Adrenal gland (tissue), 5 donors: Measurements from ENCODE around the gene FAM167B.

Source experiments
- POLR2A ChIP-seq, 2 donors: fragments of 450-650 bp; IDR thresholded peaks; one replicate each; pipeline ENCODE4 v1.6.1; 2017; ENCODE audit warnings: antibody characterized with exemption in 2 of 2, mild to moderate bottlenecking in 2 of 2, moderate library complexity in 1 of 2
- TF ChIP-seq, protein P1 (sequence below), 6 experiments: fragments of 450-650 bp in 4 of 6; fragments of 200-600 bp in 2 of 6; sonication (generic) in 1 of 6; IDR thresholded peaks; 1 replicate in 5 of 6; 2 replicates in 1 of 6; pipeline versions ENCODE4 v1.5.1 to v1.8.0; 2016 to 2021; ENCODE audit warnings: antibody characterized with exemption in 6 of 6, mild to moderate bottlenecking in 2 of 6, moderate library complexity in 1 of 6
- donor health status: DM: no; HTN: no; CAD: no.

DNA sequence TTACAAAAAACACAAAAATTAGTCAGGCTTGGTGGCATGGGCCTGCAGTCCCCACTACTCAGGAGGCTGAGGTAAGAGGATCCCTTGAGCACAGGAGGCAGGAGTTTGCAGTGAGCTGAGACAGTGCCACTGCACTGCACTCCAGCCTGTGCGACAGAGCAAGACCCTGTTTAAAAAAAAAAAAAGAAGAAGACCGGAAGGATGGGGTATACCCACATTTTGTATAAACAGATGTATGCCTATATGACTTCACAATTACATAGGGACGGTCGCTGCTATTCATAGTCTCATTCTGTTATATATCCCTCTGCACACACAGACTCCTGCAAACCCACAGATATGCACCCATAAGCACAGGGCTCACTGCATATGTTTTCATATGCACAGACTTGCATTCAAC lies 16.7 kb downstream of the FAM167B start:
- TF ChIP-seq, protein P1, sequence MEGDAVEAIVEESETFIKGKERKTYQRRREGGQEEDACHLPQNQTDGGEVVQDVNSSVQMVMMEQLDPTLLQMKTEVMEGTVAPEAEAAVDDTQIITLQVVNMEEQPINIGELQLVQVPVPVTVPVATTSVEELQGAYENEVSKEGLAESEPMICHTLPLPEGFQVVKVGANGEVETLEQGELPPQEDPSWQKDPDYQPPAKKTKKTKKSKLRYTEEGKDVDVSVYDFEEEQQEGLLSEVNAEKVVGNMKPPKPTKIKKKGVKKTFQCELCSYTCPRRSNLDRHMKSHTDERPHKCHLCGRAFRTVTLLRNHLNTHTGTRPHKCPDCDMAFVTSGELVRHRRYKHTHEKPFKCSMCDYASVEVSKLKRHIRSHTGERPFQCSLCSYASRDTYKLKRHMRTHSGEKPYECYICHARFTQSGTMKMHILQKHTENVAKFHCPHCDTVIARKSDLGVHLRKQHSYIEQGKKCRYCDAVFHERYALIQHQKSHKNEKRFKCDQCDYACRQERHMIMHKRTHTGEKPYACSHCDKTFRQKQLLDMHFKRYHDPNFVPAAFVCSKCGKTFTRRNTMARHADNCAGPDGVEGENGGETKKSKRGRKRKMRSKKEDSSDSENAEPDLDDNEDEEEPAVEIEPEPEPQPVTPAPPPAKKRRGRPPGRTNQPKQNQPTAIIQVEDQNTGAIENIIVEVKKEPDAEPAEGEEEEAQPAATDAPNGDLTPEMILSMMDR (IDR thresholded peaks at IDR 0.05), result no peak
- no peak for TF ChIP-seq POLR2A (IDR thresholded peaks at IDR 0.05)
